Measurements from ENCODE around the gene CATSPERB.
"Not testable (repeated sequence)": the region's sequence is repeated elsewhere in the genome, so short reads cannot be mapped to it uniquely, and the experiment has no call there.

- not testable (repeated sequence) for TF ChIP-seq ZNF292 (tag by site-specific recombination; IDR thresholded peaks at IDR 0.05; ENCODE audit: borderline replicate concordance, low read depth); CTCF (tag by site-specific recombination; IDR thresholded peaks at IDR 0.05); PBX3 (CRISPR knock-in tag; IDR thresholded peaks at IDR 0.05); TCF7L2 (IDR thresholded peaks at IDR 0.05; ENCODE audit: borderline replicate concordance, low read depth, low read length); ZBTB10 (tag by site-specific recombination; IDR thresholded peaks at IDR 0.05)
These were observed 8.0 kb upstream of the CATSPERB start for GRCh38 chr14:91739867-91740266.

All from HEK293 (cell line).